Suprapubic skin (tissue), 3 donors: ENCODE data around the gene PDC.

Source experiments
- CTCF ChIP-seq, 2 donors: fragments of 200-600 bp in 1 of 2; fragments of 450-650 bp in 1 of 2; sonication (generic) in 1 of 2; IDR thresholded peaks; one replicate each; pipeline ENCODE4 v1.5.1; 2016 to 2019; ENCODE audit warnings: antibody characterized with exemption in 2 of 2, mild to moderate bottlenecking in 1 of 2, moderate library complexity in 1 of 2
- POLR2AphosphoS5 ChIP-seq, 3 donors: sonication (generic); formaldehyde crosslinking; IDR thresholded peaks; one replicate each; pipeline ENCODE4 v1.6.1; 2017; ENCODE audit warnings: antibody characterized with exemption in 3 of 3

DNA sequence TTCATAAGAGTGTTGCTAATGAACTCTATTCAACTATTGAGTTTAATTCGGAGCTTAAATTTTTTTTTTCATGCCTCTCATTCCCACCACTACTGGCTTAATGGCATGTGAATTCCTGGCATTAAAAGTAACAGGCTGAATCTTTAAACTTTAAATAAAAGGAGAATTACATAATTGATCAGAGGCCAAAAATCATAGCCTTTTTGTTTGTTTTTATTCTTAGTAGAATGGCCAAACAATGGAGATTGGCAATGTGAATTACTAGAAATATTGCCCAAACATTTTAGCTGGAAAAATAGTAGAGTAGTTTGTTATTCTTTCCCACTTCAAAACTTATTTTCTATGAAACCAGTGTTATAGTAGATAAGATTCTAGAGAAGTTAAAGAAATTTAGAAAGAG, 25.1 kb upstream of the PDC start:
- no peak for TF ChIP-seq CTCF (IDR thresholded peaks at IDR 0.05)
- no peak for TF ChIP-seq POLR2AphosphoS5 (IDR thresholded peaks at IDR 0.05)
